ENCODE results near the gene SEH1L.

DNA sequence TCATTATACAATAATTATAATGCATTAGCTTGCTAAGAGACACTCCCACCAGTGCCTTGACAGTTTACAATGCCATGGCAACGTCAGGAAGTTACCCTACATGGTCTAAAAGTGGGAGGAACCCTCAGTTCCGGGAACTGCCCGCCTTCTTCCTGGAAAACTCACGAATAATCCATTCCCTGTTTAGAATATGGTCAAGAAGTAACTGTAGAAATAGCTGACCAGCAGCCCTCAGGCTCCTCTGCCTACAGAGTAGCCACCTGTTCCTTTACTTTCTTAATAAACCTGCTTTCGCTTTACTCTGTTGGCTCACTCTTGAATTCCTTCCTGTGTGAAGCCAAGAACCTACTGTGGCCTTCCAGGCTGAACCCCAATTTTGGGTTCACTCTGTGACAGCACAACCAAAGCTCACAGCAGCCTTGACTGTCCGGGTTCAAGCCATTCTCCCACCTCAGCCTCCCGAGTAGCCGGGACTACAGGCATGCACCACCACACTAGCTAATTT, 43.7 kb upstream of the SEH1L start:
- TF ChIP-seq, protein P1, sequence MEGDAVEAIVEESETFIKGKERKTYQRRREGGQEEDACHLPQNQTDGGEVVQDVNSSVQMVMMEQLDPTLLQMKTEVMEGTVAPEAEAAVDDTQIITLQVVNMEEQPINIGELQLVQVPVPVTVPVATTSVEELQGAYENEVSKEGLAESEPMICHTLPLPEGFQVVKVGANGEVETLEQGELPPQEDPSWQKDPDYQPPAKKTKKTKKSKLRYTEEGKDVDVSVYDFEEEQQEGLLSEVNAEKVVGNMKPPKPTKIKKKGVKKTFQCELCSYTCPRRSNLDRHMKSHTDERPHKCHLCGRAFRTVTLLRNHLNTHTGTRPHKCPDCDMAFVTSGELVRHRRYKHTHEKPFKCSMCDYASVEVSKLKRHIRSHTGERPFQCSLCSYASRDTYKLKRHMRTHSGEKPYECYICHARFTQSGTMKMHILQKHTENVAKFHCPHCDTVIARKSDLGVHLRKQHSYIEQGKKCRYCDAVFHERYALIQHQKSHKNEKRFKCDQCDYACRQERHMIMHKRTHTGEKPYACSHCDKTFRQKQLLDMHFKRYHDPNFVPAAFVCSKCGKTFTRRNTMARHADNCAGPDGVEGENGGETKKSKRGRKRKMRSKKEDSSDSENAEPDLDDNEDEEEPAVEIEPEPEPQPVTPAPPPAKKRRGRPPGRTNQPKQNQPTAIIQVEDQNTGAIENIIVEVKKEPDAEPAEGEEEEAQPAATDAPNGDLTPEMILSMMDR (IDR thresholded peaks at IDR 0.05; ENCODE audit: low read depth, low read length) = no peak
- no peak for TF ChIP-seq EZH2phosphoT487 (IDR thresholded peaks at IDR 0.05; ENCODE audit: low read depth)

Measured in OCI-LY3 (cell line).